SKM-1 treated with dmso at 0.1 percent for 144 hours (cell line): Measurements from ENCODE around the gene PLET1.
A peak's percentile ranks its signal among the peaks of the same experiment; 100 is the strongest.

Experiments used
- DNase-seq: peaks from one replicate; lab custom pipeline; 2025; ENCODE audit not compliant: unreplicated experiment; lab: John Stamatoyannopoulos, UW

The PLET1 gene

DNA sequence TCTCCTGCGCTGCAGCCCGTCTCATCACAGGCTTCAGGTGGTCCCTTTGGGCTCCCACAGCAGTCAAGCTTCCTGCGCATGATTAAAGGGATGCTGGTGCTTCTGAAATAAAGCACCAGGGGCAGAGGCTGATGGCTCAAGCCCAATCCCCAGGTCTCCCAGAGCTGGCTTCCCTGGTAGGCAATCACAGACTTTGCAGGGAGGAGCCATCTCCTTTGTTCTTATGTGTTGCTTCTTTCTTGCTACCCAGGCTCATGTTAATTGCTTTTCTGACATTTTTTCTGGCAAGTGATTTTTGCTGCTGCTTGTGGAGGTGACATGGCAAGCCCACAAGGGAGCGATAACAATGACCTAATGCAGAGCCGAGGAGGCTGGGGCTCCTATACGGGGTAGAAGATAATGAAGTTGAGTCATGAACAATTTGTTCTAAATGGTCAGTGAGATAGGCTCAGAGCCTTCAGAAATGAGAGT is 25.2 kb upstream of the PLET1 start:
- DNase-seq, result no peak

DNA sequence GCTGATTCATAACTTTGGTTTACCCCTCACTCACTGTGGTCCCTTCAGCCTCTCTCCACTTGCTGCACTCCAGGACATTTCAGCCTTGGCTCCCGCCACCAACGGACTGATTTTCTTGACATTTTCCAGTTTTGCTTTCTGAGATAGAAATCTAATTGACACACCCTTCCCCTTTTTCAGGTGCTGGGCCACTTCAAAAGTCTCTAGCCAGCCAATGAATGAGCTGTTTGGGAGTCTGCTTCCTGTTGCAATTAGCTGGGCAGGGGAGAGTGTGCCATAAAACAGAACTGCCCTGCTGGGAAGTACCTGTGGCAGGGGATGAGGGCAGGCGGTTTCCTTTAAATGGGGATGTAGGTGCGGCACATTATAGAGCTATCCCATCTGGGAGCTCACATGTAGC is 21.1 kb upstream of the PLET1 start:
- no peak for DNase-seq

DNA sequence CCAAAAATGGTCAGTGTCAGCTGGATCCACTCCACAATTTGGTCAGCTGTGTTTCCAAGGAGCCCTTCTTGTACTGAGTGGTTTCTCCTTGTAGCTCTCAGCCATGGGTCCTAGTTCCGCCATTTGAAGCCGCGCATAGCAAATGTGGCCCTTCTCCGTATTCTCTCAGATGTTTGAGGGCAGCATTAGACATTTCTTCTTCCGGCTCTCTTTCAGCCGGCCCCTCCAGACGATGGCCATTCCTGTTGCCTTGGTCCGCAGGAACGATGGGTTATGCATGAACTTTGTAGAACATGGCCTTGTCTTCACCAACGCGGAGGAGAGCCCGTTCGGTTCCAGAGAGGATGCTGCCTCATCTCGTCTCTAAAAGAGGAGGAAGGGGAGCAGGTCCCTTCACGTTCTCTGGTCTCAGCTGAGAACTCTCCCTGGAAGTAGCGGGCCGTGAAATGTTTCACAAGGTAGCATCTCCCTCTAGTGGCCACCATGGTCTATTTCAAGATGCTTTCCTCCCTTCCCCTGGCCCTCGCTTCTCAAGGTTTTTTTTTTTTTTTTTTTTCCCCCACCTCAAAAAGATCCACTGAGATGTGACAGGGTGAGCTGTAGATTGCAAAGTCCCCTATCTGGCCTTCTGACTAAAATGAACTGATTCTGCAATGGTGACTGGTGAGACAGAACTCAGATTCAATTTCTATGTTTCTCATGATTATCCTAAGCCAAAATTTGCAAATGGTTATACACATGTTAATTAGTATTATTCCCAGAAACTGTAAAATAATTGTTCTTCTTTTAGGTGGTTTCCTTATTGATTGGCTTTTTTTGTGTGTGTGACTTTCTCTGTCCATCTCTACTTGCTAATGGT is 19.8 kb upstream of the PLET1 start:
- peak; percentile 86 for DNase-seq

DNA sequence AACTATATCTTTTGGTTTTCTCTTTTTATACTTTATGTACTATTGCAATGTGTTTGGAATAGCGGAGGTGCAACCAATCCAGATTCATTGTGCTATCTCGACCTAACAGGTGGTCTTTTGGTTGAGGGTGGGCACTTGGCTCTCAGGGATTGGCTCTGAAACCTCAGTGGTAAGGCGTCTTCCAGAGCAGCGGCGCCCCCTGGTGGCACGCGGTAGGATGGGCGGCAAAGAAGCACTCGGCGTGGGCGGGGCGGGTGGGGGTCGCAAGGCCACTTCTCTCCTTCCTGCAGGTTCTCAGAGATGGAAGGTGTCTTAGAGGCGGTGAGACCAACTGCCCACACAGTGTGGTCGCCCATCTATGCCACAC is 19.2 kb upstream of the PLET1 start:
- DNase-seq, result peak; percentile 26

DNA sequence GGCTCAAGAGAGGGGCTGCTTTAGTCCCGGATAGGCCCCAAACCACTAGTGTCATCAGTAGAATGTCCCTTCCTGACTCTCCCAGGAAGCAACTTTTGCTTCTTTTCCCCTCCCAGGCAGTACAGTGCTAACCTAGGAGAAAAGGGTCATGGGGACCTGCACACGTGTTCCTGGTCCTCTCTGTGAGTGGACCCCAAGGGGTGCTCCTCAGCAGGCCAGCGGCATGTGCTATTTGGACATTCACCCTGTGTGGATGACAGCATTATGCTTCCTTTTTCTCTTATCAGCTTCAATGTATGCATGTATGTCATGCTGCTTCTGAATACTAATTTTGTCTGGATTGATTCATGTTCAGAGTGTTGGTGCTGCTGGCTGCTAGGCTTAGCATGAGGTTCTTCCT is 18.1 kb upstream of the PLET1 start:
- no peak for DNase-seq

DNA sequence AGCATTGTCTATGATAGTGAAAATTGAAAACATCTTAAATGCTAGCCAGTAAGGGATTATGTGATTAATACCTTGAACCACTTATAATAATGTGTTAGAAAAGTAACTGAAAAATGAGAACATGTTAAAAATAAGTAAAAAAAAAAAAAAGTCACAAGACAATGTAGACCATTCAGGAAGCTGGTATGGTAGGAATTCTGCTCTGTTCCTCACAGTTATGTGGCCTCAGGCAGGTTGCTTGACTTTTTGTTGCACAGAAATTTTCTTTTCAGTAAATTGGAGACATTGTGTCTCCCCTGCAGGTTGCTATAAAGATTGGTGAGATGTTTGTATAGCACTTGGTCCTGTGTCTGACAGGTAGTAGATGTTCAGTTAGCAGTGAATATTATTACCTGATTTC is 17.3 kb upstream of the PLET1 start:
- DNase-seq, result no peak

DNA sequence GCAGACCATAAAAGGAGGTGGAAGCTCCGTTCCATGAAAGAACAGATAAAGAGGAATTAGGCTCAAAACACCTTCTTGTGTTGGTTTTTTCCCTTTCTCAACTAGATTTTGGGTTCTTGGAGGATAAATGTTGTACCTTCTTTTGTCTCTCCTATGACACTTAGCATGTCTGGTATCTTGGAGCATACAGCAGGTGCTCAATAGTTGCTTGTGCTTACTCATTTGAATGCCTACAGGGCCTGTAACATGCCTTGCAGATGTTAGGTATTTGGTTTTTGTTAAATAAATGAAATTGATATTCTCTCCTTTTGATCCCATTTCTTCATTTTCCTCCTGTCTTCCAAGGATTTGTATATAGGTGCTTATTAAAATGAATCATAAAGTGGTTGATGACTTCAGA is 16.4 kb upstream of the PLET1 start:
- DNase-seq, result no peak

DNA sequence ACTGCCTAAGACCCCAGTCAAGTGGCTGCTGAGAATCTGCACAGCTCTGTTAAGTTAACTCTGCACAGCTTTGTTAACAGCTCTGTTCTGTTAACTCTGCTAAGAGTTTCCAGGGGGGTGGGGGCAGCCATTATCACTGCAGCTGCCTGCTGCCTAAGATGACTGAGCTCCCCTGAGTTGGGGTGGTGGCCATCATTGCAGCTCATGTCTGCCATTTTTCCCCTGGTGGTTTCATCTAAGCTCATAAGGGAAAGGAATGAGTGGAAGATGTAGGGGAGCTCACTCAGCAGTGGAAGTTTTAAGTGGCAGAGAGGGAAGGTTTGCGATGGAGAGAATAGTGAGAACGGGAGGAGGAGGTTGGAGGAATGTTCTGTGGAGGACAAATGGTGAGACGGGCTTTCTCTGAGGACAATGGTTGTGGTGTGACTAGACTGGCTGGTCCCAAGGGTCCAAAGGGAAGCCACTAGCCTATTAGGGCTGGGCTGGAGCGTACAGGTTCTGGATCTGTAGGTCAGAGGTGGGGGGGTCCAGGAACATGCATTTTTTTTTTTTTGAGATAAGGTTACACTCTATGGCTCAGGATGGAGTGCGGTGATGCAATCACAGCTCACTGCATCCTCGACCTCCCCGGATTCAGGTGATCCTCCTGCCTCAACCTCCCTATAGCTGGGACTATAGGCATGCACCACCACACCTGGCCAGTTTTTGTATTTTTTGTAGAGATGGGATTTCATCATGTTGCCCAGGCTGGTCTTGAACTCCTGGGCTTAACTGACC is 13.5 kb upstream of the PLET1 start:
- DNase-seq, result no peak

DNA sequence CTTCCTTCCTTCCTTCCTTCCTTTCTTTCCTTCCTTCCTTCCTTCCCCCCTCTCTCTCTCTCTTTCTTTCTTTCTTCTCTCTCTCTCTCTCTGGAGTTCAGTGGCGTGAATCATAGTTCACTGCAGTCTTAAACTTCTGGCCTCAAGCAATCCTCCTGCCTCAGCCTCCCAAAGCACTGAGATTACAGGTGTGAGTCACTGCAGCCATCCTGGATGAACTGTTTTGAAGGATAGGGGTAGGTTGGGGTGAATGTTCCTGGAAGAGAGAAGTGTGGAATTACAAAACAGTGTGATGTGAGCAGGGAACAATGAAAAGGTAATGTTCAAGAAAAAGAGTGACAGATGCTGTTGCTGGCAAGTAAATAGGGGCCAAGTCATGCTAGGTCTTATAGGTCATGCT is 12.4 kb upstream of the PLET1 start:
- no peak for DNase-seq

DNA sequence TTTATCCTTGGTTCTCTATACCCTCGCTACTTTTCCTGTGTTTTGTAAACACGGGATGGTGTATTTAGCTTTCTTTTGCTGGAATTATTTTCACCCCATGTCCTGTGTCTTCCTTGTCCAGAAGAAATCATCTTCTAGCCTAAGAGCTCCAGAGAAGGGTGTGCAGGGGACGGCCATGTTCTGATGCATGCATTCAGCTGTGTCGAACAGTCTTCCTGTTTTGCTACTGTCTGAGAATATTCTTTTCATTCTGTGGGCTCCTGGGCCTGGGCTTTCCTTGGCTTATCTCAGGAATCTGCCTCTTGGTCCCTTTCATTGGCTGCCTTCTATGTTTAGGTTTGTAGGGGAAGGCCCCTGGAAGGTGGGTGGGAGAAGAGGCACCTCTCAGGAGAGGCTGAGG is 10.6 kb upstream of the PLET1 start:
- DNase-seq, result no peak

DNA sequence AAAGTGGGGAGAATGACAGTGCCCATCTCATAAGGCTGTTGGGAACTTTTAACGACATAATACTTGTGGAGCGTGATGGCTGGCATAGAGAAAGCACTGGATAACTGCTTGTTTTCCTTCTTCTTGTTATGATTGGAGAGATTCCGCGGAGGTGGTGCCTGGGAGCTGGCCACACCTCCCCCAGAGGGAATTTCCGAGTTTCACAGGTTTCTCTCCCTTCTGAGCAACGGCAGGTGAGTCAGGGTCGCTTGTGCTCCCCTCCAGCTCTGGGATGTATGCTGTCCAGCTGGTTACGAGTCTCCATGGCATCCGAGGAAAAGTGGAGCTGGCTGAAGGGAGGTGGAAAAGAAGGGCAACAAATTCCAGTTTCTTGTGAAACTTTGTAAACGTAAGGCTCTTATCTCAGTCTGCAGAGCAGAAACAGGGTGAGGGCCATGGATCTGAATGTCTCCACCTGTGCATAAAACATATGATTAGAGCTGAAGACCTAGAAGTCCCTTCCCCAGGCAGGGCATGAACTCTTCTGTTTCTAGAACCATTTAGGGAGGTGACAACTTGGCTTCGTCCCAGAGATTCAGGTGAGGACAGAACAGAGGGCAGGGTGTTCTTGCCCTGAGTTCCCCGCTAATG is 10.0 kb upstream of the PLET1 start:
- DNase-seq, result no peak

DNA sequence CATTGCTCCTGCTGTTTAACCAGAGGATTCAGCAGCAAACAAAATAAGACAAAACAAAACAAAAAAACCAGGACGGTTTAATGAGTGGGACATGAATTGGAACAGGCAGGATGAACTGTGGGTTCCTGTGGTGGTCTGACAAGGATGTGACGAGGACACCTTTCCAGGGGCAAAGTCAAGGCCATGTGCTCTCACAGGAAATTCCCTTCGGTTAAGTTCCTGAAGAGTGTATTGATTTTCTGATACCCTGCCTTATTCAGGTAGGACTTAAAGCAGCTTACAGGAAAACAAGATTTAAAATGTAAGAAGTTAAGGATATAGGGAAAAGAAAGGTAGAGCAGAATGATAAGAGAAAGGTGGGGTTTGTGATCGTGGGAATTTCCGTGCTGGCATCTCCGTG is 8.5 kb upstream of the PLET1 start:
- no peak for DNase-seq

DNA sequence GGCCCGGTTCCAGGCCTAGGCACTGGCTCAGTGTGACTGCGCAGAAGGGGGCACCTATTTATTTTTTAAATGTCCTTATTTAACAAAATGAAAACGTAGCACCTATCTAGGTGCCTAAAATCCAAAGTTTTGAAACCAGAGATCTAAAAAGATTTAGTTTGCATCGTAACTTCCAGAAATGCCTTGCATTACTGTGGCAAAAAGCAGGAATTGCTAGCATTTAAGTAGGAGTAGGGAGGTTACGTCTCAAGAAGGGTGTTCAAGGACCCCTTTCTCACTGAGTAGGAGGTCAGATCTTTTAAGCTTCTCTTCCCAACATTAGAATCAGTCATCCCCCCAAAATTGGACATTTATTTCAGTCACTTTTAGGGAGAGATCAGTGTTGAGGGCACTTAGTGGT is 7.7 kb upstream of the PLET1 start:
- no peak for DNase-seq

DNA sequence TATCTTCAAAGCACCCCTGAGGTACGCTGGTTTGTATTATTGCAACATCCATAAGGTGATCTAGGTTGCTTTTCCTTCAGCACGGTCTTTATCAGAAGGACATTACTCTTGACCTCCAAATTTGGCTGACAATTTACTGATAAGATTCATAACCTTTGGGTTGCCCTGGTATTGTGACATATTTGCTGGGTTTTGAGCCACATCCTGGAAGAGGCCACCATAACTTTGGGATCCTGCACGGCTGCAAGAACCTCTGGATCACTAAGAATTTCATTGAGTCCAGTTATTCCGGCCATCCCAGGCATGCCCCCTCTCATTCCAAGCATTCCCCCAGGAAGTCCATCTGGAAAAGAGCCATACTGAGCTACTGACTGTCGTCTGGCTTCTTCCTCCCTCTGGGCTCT is 6.5 kb upstream of the PLET1 start:
- DNase-seq, result no peak

DNA sequence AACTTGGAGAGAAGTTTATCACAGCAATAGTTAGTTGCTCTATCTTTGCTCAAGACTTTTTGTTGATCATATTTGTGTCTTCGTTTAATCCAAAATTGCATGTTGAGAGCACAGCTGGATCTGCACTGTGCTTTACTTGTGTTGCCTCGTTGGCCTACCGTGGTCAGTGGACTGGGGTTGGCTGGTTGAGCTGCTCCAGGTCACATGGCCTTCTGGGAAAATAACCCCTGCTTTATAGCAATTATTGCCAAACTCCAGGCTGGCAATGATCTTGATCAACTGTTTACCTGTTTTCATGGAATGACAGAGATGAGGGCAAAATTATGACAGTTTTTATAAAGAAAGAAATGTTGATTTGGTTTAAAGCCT is 5.7 kb upstream of the PLET1 start:
- DNase-seq, result no peak

DNA sequence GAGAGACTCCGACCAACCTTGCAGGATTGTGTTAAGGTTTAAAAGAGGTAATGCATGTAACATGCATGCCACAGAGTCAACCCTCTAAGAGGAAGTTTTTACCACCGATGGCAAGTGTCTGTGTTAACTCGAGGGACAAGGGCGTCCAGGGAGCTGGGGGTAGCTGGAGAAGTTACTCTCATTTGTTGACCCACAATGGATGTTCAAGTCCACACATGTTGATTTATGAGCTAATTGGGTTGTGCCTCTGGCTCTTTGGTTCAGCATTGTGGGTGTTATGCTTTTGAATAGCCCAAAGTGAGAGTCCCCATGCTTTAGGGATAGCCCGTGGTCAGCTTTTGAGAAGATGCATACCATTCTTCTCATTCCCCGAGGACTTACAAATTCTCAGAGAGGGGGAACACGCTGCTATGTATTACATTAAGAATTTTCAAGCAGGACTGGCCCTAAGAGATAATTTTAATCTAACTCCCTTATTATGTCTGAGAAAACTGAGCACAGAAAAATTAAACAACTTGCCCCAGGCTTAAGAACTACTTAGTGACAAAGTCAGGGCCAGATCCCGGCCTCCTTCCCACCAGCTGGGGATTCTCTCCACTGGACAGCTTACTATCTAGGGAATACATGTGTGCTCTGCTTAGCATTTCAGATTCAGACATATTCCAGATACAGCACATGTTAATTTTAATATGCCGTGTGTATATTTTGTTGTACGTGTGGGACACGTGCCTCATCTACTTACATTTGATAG is 5.2 kb upstream of the PLET1 start:
- no peak for DNase-seq

DNA sequence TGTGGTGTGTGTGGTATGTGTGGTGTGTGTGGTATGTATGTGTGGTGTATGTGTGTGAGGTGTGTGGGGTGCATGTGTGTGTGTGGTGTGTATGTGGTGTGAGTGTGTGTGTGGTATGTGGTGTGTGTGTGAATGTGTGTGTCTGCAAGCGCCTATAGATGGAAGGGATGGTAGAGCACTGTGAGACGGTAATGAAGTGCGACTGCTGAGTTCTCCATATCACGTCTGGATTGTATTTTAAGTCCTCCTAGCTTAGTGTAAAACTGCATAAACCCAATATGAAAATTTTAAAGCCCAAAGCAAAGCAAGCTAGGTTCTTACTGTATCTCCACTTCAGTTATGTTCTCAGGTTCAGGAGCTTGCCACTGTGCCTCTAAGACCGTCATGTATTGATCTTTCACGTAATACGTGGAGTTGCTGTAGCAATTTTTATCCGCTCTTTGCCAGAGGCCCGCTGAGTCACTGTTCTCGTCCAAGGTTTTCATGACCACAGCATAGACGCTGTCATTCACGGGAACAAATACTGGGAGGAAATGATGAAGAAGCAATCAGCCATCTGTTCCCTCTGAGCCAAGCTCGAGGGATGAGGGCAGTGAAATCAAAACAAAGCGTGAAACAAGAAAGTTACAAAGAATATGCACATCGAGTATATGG is 5.5 kb downstream of the PLET1 start:
- no peak for DNase-seq

DNA sequence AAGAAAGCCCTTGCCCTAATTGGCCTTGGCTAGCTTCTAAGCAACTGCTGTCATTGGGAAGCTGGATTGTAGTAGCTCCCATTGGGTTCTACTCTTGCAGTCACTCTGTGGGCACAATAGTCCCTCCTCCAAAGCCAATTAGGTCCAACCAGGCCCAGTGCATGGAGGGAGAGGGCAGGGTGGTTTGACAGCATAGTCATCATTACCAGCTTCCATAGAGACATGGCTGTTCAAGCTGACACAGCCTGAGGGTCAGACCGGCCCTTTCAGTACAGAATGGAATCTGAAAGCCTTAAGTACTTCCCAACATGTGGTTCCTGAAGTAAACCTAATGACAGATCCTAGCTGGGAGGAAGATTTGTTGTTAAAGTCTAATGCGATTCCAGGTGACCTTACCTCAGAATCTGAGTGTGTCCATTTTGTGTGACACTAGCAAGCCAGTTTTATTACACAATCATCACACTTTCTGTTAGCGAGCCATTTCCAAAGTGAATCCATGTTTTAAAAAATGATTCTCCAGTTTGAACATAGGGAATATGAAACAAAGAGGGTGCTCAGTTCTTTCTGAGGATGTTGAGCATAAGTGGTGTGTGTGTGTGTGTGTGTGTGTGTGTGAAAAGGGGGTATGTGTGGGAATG is 6.9 kb downstream of the PLET1 start:
- no peak for DNase-seq

DNA sequence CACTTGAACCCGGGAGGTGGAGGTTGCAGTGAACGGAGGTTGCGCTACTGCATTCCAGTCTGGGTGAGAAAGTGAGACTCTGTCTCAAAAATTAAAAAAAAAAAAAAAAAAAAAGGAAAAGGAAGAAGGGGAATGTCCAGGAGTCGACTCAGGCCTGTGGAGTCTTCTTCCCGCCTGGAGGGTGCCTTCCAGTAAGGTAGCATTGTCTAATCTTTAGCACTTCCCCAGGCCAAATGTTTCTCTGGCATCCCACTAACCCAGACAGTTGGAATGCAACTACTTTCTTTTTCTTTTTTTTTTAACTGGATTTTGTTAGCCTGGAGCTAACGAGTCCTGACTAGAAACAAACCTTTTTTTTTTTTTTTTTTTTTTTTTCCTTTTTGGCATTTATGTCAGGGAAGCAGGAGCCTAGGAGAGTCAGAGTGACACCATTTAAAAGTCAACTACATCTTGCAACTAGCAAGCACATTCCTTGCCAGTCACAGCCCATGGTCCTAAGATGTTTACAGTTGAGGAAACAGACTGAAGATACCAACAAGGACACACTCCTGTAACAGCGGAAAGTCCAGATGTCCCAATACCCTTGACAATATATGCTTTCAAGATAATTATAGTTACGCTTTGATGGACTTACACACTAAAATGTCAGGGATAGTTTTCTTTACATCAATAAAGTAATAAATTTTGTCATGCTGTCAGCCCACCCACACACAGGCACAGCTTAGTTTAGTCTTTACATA is 10.6 kb downstream of the PLET1 start:
- DNase-seq, result no peak

DNA sequence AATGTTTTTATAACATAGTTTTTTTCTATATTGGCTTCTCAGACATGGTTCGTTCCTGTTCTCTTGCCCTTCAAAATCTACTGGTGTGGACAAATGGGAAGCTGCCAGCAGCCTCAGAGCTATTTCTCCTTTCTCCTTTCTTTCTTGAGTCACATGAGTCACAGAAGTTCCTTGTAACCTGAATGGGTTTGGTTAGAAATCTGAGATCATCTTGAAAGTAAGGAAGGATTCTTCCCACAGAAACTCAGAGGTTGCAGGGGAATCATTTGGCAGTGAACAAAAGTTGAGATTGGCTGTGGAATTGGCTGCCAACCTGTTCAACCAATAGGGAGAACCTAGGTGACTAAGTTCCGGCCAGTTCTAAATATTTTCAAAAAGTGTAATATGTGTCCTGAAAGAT is 12.5 kb downstream of the PLET1 start:
- no peak for DNase-seq
